Measurements from ENCODE around the gene TBX10.

DNA sequence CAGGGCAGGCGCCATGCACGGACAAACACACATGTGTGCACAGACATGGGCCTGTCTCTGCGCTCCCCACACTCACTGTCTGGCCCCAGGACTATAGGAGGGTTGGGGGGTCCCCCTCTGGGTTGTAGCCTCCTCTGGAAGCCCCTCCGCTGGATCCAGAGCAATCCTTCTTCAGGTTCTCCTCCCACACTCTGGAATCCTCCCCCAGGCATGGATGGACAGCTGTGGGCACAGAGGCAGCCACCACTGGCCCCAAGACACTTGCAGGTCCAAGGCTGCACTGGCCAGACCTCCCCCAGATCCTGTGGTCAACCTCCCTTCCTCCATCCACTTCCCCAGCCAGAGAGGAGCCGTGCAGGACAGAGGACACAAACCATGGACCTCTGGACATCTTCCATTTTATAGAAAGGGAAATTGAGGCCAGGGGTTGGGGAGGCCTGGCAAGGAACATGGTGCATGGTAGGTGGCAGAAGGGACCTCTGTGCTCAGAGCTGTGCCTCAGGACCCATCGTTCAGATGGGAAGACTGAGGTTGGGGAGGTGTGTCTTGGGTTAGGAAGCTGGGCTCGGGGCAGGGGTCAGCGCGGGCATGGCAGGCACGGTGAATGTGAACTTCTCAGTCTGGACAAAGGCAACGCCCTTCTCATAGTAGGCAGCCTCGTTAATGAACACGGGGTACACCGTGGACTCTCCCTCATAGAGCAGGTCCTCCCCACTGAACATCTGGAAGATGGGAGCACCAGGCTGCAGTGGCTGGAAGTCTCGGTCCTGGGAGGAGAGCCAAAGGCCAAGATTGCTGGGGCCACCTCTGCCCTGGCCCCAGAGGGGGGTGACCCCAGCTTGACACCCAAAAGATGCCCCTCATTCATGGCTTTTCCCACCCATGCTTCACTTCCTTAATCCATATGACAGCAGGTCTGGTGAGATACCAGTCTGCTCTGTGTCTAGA lies 2.9 kb upstream of the TBX10 start:
- TF ChIP-seq, protein P1, sequence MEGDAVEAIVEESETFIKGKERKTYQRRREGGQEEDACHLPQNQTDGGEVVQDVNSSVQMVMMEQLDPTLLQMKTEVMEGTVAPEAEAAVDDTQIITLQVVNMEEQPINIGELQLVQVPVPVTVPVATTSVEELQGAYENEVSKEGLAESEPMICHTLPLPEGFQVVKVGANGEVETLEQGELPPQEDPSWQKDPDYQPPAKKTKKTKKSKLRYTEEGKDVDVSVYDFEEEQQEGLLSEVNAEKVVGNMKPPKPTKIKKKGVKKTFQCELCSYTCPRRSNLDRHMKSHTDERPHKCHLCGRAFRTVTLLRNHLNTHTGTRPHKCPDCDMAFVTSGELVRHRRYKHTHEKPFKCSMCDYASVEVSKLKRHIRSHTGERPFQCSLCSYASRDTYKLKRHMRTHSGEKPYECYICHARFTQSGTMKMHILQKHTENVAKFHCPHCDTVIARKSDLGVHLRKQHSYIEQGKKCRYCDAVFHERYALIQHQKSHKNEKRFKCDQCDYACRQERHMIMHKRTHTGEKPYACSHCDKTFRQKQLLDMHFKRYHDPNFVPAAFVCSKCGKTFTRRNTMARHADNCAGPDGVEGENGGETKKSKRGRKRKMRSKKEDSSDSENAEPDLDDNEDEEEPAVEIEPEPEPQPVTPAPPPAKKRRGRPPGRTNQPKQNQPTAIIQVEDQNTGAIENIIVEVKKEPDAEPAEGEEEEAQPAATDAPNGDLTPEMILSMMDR (IDR thresholded peaks at IDR 0.05; ENCODE audit: low read length) = no peak
- no peak for TF ChIP-seq EZH2phosphoT487 (IDR thresholded peaks at IDR 0.05; ENCODE audit: low read length)
